Measurements from ENCODE around the gene LCN1.

LCN1 gene

DNA sequence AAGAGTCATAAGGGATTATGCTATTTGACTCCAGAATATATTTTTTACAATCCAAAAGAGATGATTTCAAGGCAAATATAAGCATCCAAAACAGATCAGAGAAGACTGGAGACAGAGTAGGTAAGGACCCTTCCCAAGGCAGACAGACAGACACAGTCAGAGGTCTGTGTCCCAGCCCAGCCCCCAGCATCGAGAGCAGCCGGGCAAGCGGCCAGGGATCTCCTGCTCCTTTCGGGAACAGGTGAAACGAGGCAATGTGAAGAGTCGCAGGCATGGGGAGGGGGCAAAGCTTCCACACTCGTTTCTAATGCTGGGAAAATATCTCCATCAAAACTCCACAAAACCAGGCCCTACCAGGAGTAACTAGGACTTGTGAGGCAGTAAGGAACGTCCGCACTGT is 46.1 kb downstream of the LCN1 start:
- in situ Hi-C loops (cut with MboI; ENCODE audit: low sequenced_read_pairs, unreplicated experiment), result no loop called here
- TF ChIP-seq, protein P1, sequence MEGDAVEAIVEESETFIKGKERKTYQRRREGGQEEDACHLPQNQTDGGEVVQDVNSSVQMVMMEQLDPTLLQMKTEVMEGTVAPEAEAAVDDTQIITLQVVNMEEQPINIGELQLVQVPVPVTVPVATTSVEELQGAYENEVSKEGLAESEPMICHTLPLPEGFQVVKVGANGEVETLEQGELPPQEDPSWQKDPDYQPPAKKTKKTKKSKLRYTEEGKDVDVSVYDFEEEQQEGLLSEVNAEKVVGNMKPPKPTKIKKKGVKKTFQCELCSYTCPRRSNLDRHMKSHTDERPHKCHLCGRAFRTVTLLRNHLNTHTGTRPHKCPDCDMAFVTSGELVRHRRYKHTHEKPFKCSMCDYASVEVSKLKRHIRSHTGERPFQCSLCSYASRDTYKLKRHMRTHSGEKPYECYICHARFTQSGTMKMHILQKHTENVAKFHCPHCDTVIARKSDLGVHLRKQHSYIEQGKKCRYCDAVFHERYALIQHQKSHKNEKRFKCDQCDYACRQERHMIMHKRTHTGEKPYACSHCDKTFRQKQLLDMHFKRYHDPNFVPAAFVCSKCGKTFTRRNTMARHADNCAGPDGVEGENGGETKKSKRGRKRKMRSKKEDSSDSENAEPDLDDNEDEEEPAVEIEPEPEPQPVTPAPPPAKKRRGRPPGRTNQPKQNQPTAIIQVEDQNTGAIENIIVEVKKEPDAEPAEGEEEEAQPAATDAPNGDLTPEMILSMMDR (IDR thresholded peaks at IDR 0.05; ENCODE audit: borderline replicate concordance, control extremely low read depth, extremely low read depth, insufficient read depth, missing control alignments), result no peak
- DNase-seq (ENCODE audit: low spot score), result no peak

DNA sequence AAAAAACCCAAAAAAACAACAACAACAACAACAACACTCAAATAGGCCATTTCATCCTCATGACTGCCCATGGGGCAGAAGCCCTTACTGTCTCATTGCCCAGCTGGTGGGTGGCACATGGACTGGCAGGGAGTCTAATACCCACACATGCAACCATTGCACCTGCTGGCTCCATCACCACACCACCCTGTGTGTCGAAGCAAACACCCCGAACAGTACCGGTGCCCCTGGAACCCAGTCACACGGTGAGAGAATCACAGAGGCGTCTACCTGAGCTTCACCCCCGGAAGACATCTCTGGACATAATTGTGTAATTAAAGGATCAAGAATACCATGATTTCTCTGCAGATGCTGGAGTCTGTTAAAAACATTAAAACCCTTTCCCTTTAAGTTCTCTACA is 46.8 kb downstream of the LCN1 start:
- no peak for DNase-seq (ENCODE audit: low spot score)
- TF ChIP-seq, protein P1 (IDR thresholded peaks at IDR 0.05; ENCODE audit: borderline replicate concordance, control extremely low read depth, extremely low read depth, insufficient read depth, missing control alignments), result no peak
- in situ Hi-C loops (cut with MboI; ENCODE audit: low sequenced_read_pairs, unreplicated experiment), result no loop called here

DNA sequence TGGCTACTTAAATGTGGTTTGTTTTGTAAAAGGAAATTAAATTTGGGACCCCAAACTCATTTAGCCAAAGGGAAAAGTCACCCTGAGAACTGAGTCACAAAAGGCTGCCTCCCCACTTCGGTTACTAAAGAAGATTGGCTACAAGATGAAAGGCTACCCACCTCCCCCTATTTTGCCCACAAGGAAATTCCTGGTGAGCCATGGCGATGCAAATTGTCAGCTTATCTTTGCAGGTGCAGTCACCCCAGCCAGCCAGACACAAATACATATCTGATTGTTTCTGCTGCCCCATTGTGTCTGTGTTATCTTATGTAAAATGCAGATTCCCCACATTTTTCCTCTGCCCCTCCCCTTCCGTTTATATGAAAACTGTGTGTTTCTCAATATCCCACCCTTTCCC is 49.2 kb downstream of the LCN1 start:
- TF ChIP-seq, protein P1 (IDR thresholded peaks at IDR 0.05; ENCODE audit: borderline replicate concordance, control extremely low read depth, extremely low read depth, insufficient read depth, missing control alignments), result no peak
- DNase-seq (ENCODE audit: low spot score), result no peak
- in situ Hi-C loops (cut with MboI; ENCODE audit: low sequenced_read_pairs, unreplicated experiment), result no loop called here

DNA sequence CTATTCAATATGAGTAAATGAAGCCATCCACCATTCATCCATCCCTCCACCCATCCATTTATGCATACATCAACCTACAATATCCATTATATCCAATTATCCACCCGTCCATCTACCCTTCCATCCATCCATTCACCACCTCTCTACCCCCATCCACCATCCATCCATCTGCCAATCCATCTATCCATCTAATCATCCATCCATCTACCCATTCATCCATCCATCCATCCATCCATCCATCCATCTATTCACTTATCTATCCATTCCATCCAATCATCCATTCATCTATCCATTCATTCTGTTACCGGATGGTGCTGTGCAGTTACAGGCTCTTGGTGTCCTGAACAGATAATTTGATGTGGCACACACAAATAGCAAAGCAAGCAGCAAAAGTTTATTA is 51.0 kb downstream of the LCN1 start:
- in situ Hi-C loops (cut with MboI; ENCODE audit: low sequenced_read_pairs, unreplicated experiment), result no loop called here
- DNase-seq (ENCODE audit: low spot score), result no peak
- TF ChIP-seq, protein P1 (IDR thresholded peaks at IDR 0.05; ENCODE audit: borderline replicate concordance, control extremely low read depth, extremely low read depth, insufficient read depth, missing control alignments), result no peak

DNA sequence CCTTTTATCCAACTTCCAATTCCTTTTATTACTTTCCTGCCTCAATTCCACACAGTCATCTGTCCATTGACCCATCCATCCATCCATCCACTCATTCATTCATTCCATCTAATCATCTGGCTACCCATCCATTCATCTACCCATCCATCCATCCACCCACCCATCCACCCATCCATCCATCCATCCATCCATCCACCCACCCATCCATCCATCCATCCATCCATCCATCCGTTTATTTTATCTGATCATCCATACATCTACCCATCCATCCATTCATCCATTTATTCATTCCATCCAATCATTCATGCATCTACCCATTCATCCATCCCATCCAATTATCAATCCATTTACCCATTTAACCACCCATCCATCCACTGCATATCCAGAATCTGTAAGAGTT is 51.9 kb downstream of the LCN1 start:
- in situ Hi-C loops (cut with MboI; ENCODE audit: low sequenced_read_pairs, unreplicated experiment), result no loop called here
- TF ChIP-seq, protein P1 (IDR thresholded peaks at IDR 0.05; ENCODE audit: borderline replicate concordance, control extremely low read depth, extremely low read depth, insufficient read depth, missing control alignments), result no peak
- DNase-seq (ENCODE audit: low spot score), result no peak

DNA sequence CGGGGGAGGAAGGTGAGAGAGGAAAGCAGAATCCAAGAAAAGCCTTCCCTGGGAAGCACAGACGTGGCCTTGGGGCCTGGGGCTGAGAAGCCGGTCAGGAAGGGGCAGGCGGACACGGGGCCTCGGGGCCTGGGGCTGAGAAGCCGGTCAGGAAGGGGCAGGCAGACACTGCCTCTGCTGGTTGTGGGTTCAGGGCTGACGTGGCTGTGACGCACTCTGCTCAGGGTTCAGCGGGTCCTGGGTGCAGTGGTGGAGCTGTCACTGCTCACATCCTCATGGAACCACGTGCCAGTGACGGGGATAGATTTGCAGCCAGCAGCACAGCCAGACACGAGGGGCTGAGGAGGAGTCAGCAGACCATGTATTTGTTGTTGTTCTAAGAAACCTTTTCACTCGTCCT is 53.1 kb downstream of the LCN1 start:
- TF ChIP-seq, protein P1 (IDR thresholded peaks at IDR 0.05; ENCODE audit: borderline replicate concordance, control extremely low read depth, extremely low read depth, insufficient read depth, missing control alignments), result no peak
- peak; percentile 18 for DNase-seq (ENCODE audit: low spot score)
- in situ Hi-C loops (cut with MboI; ENCODE audit: low sequenced_read_pairs, unreplicated experiment), result no loop called here

DNA sequence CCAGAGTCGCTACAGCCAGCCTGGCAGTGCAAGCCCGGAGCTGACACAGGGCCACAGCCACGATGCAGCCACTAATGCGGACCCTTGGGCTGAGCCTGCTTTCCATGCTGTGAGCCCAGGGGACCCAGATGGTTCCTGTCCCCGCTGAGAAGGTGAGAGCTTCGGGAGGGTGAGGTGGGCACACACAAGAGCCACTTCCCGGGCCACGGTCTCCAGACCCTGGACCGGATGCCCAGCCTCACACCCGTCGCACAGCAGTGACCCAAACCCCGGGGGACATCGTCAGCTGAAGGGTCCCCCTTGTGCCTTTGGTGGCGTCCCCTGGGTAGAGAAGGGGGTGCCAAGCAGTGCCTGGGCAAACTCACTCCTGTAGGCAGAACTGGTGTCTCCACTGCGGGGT is 53.7 kb downstream of the LCN1 start:
- TF ChIP-seq, protein P1 (IDR thresholded peaks at IDR 0.05; ENCODE audit: borderline replicate concordance, control extremely low read depth, extremely low read depth, insufficient read depth, missing control alignments), result no peak
- in situ Hi-C loops (cut with MboI; ENCODE audit: low sequenced_read_pairs, unreplicated experiment), result no loop called here
- DNase-seq (ENCODE audit: low spot score), result no peak
